ES-I3 (cell line): Measurements from ENCODE around the gene SLC22A17.
A peak's percentile ranks its signal among the peaks of the same experiment; 100 is the strongest.

Source experiments
- H3K36me3 ChIP-seq: 2 replicates; pipeline ENCODE4 v1.6.1; 2013; ENCODE audit warnings: mild to moderate bottlenecking, low read length, control low read depth, moderate library complexity; ENCODE audit not compliant: insufficient read depth
- H3K4me1 ChIP-seq: 2 replicates; pipeline ENCODE4 v1.6.1; 2013; ENCODE audit warnings: mild to moderate bottlenecking, control low read depth, low read length; ENCODE audit not compliant: insufficient read depth
- H3K9ac ChIP-seq: 2 replicates; pipeline ENCODE4 v1.6.1; 2013; ENCODE audit warnings: low read depth, mild to moderate bottlenecking, low read length, moderate library complexity
- H3K9me3 ChIP-seq: 2 replicates; pipeline ENCODE4 v1.6.1; 2013; ENCODE audit warnings: mild to moderate bottlenecking, low read length, moderate library complexity; ENCODE audit not compliant: control insufficient read depth, insufficient read depth

SLC22A17 gene

DNA sequence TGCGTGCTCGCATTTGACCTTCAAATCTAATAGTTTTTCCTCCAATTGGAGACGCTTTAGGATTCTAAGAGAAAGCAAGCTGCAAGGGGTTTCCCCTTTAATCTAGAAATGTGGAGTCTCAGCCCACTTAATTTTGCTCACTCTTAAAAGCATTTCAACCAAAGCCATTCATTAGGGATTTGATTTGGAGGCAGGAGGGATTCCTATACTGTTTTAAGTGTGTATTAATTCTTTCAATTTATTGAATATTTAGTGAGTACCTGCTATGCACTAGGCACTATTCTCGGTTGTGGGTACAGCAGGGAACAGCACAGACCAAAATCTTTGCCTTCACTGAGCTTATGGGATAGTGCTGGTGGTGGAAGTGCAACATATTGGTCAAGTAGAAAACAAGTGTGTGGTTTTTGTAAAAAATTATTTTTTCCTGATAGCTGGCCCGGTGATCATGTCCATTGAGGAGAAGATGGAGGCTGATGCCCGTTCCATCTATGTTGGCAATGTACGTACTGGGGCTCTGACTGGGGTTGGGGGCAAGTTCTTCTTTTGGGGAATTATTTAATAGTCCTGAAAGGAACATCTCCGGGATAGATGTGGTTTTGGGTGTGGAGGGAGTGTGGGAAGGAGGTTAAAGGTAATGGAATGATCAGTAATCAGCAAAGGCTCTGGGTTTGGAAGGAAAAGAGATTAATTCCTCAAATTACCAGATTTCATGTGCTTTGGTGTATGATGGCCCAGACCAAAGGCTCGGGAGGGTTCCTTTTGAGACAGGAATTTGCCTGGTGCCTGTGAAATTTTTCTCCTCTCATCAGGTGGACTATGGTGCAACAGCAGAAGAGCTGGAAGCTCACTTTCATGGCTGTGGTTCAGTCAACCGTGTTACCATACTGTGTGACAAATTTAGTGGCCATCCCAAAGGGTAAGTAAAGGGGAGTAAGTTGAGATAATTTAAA lies 29.8 kb downstream of the SLC22A17 start:
- Histone ChIP-seq H3K9me3 (no peaks in the 10 kb centered on the region), H3K9ac (peak overlapping the region; percentile 84), H3K36me3 (peaks cover 22% of the 10 kb centered on the region), H3K4me1 (peaks cover 6% of the 10 kb centered on the region; the same call in 1 of the 2 replicates)

DNA sequence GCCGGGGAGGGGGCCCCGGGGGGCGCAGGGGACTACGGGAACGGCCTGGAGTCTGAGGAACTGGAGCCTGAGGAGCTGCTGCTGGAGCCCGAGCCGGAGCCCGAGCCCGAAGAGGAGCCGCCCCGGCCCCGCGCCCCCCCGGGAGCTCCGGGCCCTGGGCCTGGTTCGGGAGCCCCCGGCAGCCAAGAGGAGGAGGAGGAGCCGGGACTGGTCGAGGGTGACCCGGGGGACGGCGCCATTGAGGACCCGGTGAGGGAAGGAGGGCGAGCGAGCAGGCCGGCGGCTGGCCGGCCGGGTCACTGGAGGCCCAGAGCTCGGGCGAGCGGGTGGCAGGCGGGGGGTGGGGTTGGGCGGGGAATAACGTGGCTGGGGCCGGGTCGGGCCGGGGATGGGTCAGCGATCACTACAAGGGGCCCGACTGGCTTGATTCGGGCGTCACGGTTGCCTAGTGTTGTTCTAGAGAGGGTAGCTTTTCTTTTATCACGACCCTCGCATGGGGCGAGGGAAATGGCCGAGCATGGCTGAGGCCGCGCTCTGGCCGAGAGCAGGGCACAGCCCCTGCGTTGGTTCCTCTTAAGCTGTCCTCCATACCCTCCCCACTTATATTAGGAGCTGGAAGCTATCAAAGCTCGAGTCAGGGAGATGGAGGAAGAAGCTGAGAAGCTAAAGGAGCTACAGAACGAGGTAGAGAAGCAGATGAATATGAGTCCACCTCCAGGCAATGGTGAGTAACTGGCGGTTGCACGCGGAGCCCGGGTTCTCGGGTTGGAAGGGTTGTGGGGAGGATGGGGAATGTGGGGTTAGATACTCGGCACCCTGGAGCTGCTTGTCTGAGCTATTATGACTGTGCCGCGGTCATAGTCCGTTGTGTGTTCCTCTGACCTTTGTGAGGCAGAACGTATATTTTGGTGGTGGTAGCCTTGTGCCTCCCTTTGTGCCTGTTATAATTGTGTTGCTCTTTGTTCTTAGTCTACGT lies 30.8 kb downstream of the SLC22A17 start:
- no peaks in the 10 kb centered on the region for H3K9me3 ChIP-seq
- H3K4me1 ChIP-seq = peaks cover 6% of the 10 kb centered on the region; the same call in 1 of the 2 replicates
- H3K36me3 ChIP-seq = peaks cover 22% of the 10 kb centered on the region
- peak overlapping the region; percentile 84 for H3K9ac ChIP-seq

DNA sequence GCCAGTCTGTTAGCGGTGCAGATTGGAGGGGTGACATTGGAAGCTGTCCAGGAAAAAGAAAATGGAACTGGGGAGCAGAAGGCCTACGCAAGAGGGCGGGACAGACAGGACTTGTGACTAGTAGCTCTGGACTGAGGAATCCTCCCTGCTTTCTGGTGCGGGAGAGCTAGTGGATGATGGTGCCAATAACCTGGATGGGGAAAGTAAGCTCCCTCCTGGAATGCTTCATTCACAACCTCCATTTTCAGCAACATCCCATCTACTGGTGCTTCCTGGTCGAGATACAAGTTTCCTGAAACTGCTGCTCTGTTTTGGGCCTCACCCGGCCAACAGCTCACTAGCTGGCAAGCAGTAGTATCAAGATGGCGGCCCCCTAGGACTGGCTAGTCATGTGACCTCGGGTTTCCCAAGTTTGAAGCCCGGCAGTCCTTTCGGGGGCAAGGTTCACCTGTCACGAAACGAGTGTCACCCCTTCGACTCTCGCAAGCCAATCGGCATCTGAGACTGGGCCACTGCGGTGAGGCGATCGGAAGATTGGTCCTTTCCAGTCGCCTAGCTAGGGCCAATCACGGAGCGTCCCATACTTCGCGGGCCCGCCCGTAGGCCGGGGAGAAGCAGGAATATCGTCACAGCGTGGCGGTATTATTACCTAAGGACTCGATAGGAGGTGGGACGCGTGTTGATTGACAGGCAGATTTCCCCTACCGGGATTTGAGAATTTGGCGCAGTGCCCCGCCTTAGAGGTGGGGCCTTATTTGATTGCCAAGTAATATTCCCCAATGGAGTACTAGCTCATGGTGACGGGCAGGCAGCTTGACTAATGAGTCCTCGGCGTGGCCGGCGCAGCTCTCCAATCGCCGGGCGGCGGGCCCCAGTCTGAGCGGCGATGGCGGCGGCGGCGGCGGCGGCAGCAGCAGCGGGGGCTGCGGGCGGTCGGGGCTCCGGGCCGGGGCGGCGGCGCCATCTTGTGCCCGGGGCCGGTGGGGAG lies 31.8 kb downstream of the SLC22A17 start, which contains the start of gene PABPN1:
Gene PABPN1 (plus strand): TSS at position 874 of the 988 bp plus-strand sequence. CDS start 13 bp downstream, at position 887.
- no peaks in the 10 kb centered on the region for H3K9me3 ChIP-seq
- H3K4me1 ChIP-seq = peaks cover 6% of the 10 kb centered on the region; the same call in 1 of the 2 replicates
- peak within 1 kb of the TSS; percentile 84 for H3K9ac ChIP-seq
- peaks cover 22% of the 10 kb centered on the region for H3K36me3 ChIP-seq

DNA sequence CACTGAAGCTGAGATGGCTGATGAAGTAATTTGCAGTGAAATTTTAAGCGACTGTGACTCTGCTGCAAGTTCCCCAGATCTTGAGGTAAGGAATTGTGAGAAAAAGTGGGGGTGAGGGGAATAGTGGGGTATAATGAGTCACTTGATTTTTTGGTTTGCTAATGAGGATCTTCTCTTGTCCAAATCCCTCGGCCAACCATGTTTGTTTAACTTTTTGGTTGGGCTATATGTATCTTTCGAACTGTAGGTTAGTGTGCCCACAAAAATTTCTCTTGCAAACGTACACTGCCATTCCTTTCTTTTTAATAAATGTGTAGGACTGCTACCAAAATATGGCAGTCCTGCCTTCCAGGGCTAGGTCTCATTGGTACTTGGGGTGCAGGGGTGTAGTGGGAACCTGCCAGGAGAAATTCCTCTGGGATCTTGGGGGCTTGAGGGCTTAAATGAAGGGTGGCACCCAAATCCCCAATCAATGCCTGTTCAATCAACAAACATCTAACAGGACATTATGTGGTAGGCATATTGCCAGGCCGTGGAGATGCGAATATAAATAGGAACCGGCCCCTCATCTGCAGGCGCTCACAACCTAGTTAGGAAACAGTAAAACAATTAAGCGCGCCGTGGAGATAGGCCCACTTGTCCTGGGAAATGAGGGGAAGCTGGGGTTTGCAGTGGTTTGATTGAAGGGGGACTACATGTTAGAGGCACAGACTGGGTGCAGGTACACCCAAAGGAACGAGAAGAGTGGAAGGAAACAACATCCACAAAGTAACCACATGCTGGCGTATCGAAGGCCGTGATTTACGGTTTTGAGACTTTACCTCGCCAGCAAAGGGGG lies 32.7 kb downstream of the SLC22A17 start:
- H3K9me3 ChIP-seq = no peaks in the 10 kb centered on the region
- peaks cover 6% of the 10 kb centered on the region; the same call in 1 of the 2 replicates for H3K4me1 ChIP-seq
- H3K36me3 ChIP-seq = peaks cover 19% of the 10 kb centered on the region
- H3K9ac ChIP-seq = peak overlapping the region; percentile 53

DNA sequence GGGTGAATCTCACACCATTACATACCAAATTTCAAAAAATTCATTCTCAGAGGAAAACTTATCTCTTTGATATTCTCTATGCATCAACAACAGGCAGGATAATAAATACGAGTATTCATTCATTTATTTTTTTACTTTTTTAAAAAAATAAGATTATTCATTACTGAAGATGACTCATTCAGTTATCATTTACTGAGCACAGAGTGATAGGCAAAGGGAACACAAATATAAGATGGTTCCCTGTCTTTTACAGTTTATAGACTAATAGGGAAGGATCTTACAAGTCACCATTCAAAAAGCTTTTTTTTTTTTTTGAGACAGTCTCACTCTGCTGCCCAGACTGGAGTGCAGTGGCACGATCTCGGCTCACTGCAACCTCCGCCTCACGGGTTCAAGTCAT lies 36.4 kb downstream of the SLC22A17 start:
- Histone ChIP-seq H3K9ac (no peak overlapping the region), H3K9me3 (no peaks in the 10 kb centered on the region), H3K4me1 (no peaks in the 10 kb centered on the region), H3K36me3 (no peaks in the 10 kb centered on the region)

DNA sequence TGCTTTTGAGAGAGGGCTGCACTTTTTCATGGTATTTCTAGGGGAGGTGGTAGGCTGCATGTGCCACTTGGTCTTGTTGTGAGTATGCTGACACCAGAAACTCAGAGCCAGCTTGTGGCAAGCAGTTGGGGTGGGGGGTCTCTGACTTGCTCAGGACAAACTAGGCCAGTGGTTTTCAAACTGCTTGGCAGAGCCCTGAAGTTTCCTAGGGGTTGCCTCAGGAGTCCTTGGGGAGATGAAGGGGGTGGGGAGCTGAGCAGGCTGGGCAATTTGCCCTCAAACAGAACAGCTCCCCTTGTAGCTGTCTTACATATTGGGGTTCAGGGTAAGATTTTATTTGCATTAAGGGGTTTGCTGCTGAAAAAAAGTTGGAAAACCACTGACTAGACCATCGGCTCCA lies 42.1 kb downstream of the SLC22A17 start:
- Histone ChIP-seq H3K4me1 (no peaks in the 10 kb centered on the region; the same call in 1 of the 2 replicates), H3K9ac (no peak overlapping the region), H3K36me3 (no peaks in the 10 kb centered on the region), H3K9me3 (no peaks in the 10 kb centered on the region)

DNA sequence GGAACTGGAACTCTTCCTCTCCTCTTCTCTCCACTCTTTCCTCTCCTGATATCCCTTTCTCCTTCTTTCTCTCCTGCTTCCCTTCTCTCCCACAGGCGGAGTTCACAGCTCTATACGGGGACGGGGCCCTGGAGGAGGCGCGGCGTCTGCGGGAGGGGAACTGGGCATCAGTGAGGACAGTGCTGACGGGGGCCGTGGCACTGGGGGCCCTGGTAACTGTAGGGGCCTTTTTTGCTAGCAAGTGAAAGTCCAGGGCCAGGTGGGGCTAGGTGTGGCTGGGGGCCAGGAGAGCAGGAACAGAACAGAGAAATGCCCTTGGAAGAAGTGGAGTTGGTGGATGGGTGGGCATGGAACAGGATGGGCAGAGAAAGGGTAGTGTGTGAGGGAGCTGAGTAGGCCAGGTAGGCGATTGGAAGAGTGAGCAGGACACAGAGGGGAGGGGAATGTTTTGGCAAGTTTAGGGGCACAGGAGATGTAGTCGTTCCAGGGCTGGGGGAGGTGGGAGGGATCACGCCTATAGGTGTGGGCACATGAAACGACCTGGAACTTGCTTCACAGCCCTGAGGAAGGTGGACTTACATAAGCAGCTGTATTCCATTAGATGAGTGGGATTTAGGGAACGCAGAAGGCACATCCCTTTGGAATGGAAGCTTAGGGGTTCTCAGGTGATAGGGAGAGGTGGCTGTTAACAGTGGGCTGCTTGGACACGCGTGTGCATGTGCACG lies 43.8 kb downstream of the SLC22A17 start:
- H3K9ac ChIP-seq = no peak overlapping the region
- H3K36me3 ChIP-seq = no peaks in the 10 kb centered on the region
- no peaks in the 10 kb centered on the region for H3K9me3 ChIP-seq
- no peaks in the 10 kb centered on the region; the same call in 1 of the 2 replicates for H3K4me1 ChIP-seq

DNA sequence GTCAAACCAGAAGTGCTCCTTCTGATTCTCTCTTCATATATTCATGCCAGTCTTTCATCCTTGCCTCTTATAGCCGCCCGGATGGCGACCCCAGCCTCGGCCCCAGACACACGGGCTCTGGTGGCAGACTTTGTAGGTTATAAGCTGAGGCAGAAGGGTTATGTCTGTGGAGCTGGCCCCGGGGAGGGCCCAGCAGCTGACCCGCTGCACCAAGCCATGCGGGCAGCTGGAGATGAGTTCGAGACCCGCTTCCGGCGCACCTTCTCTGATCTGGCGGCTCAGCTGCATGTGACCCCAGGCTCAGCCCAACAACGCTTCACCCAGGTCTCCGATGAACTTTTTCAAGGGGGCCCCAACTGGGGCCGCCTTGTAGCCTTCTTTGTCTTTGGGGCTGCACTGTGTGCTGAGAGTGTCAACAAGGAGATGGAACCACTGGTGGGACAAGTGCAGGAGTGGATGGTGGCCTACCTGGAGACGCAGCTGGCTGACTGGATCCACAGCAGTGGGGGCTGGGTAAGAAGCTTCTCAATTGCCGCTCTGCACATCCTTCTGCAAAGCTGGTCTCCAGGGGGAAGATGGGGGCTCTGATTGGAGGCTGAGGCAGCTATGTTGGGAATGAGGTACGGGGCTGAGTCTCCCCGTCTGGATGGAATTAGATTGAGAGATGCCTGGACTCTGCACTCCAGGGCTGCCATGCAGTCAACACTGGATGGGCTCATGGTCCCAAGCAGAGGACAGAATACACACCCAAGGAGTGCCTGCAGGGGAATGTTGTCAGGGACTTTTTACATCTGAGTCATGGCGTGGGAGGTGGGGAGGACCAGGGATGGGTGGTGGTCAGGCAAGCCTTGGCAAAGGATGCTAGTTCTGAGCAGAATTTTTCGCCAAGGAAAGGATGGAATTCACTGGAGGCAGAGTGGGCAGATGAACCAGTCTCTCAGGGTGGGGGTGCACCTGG lies 44.7 kb downstream of the SLC22A17 start:
- Histone ChIP-seq H3K4me1 (no peaks in the 10 kb centered on the region; the same call in 1 of the 2 replicates), H3K9ac (peak overlapping the region; percentile 94; the same call in 1 of the 2 replicates), H3K9me3 (no peaks in the 10 kb centered on the region), H3K36me3 (no peaks in the 10 kb centered on the region)

DNA sequence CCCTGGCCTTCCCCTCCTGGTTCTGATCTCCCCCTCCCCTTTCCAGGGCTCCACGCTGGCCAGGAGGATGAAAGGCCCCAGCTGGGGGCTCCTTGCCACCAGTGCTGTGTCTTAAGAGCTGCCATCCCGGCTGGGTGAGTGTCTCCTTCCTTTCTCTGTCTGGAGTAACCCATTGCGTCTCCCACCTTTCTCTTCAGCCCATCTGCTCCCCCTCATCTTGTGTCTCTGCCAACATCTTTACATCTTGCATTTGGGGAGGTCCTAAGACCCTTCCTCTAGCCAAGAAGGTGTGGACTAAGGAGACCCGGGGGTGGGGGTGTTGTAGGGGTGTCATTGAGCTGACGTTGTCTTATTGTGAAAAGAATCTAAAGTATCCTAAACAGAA lies 45.5 kb downstream of the SLC22A17 start:
- peak overlapping the region; percentile 94 for H3K9ac ChIP-seq
- H3K36me3 ChIP-seq = no peaks in the 10 kb centered on the region
- H3K9me3 ChIP-seq = no peaks in the 10 kb centered on the region
- no peaks in the 10 kb centered on the region; the same call in 1 of the 2 replicates for H3K4me1 ChIP-seq

DNA sequence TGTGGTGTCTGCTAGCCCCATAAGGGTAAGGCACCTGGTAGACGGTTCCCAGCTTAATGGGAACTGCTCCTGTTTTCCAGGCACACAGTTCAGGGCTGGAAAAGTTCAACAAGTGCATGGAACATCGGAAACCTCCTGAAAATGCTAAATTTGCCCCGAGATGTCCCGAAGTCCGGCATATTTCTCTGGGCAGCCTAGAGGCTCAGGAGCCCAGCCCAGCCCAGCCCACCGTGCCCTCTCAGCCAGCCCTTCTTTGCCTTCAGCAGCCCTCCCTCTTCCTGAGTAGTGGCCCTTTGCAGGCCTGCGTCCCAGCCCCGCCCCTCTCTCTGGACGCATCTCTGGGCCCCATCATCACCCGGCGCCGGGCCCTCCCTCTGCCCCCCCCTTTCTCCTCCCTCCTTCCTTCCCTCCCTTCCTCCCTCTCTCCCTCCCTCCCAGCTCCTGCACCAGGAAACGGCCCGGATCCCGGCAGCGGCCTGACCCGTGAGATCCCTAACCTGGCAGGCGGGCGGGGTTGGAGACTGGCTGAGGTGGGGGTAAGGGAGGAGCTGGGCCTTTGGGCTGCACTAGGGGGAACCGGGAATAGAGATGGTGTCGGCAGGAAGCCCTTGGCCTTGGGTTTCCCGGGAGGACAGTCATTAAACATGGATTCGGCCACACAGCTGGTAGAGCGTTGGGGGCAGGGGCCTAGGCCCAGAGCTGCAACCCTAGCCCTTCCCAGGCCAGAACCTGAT lies 46.1 kb downstream of the SLC22A17 start, which contains the start of gene BCL2L2:
Gene BCL2L2 (plus strand): TSS at position 422 of the 734 bp plus-strand sequence. CDS start 935 bp downstream, outside the sequence.
- no peaks in the 10 kb centered on the region; the same call in 1 of the 2 replicates for H3K4me1 ChIP-seq
- no peaks in the 10 kb centered on the region for H3K36me3 ChIP-seq
- no peaks in the 10 kb centered on the region for H3K9me3 ChIP-seq
- peak within 1 kb of the TSS; percentile 94 for H3K9ac ChIP-seq
